ENCODE data around the gene NAPB.

The NAPB gene

DNA sequence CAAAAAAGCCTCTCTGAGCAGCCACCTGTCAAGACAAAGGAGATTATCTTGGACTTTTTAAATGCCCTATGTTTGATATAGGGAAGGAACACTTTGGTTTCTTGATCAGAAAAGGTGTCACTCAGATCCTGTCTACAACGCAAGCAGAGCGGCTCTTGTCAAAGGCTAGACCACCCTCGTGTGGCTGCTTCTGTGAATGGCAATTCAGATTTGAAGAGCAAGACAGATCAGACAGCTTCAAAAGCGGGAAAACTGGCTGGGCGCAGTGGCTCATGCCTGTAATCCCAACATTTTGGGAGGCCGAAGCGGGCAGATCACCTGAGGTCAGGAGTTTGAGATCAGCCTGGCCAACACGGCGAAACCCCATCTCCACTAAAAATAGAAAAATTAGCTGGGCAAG is 80.8 kb downstream of the NAPB start:
- peak; percentile 54 for DNase-seq

DNA sequence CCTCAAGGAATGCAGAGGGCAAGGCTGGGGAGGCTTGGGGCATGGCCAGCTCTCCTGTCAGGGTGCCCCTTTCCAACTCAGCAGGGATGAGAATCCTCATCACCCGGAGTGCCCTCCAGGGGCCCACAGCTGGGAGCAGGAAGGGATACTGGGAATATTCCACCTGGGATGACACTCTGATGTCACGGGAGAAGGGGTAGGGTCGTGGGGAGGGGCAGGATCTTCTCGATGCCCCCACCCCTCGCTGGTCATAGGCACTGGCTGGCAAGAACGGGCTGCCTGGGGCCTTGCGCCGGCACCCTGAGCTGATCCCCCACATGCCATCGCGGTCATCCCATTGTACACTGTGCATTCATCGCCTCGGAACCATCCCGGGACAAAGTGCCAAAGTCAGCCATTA is 81.3 kb downstream of the NAPB start:
- DNase-seq: no peak

- DNase-seq: no peak
Measured at GRCh38 chr20:23337312-23337711, 84.0 kb downstream of the NAPB start.

GRCh38 chr20:23336476-23336875 is 84.8 kb downstream of the NAPB start:
- no peak for DNase-seq

DNA sequence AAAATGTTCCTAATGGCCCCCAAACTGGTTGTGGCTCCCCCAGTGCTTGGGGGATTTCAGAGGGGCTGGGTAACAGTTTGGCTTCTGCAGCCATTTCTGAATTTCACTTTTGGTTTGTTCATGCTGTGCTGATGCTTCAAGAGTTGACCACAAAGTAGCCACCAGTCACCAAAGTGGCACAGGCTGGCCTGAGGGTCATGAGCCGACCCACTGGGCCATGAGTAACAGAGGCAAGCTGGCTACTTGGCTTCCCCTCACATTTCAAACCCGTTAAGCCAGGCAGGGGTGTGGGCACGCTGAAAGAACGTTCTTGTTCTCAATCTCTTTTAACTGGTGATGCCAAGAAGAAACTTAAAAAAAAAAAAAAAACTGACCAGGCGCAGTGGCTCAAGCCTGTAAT is 85.8 kb downstream of the NAPB start:
- no peak for DNase-seq

DNA sequence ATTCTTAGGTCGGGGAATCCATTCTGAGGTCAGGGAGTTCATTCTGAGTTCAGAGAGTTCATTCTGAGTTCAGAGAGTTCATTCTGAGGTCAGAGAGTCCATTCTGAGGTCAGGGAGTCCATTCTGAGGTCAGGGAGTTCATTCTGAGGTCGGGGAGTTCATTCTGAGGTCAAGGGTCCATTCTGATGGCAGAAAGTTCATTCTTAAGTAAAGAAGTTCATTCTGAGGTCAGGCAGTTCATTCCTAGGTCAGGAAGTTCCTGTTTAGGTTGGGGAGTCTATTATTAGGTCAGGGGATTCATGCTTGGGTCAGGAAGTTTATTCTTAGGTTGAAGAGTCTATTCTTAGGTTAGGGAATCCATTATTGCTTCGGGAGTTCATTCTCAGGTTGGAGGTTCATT is 87.2 kb downstream of the NAPB start:
- no peak for DNase-seq

DNA sequence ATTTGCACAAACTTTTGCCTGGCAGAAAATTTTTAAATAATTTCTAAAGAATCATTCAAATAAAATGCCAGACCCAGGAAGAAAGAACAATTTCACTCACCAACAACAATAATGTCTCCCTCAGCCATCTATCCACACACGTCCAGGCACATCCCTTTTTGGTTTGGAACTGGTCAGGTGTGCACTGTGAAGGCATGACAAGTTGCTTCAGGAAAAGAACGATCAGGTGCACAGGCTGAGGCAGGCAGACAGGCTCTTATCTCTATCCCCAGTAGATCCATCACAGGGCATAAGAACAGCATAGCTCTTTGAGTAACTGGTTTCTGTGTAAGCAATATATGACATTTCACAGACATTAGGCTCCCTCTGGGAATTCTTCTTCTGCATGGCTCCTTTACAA is 88.8 kb downstream of the NAPB start:
- DNase-seq: no peak

GRCh38 chr20:23331450-23332350 is 89.6 kb downstream of the NAPB start:
- DNase-seq: no peak

DNA sequence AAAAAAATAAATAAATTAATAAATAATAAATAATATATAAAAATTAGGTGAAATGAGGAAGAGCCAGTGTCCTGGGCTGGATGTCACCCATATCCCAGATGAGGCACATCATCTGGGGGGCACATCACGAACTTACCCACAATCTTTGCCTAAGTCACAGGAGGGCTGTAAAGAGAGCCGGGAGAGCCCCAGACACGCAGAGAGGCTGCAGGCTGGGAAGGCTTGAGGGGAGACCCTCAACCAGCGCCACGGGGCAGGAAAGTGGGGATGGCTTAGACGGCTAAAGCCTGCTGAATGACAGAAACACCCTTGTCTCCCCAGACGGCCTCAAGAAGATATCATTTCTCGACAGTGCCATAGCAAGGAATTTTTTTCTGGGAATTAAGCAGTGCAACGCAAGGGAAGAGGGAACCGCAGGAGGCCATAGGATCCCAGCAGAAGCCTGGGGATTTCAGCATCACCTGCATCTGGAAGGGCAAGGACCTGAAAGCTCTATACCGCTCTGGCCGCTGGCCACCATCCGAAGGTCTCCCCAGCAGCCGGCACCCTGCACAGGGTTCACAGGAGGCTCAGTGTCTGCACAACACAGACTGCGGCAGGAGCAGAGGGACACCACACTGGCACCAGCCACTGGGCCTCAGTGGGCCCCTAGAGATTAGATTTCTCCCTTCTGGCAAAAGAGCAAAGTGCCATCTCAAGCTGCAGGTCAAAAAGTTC is 93.5 kb downstream of the NAPB start:
- DNase-seq: no peak

- DNase-seq: no peak
Measured at GRCh38 chr20:23326774-23327173, 94.5 kb downstream of the NAPB start.

DNA sequence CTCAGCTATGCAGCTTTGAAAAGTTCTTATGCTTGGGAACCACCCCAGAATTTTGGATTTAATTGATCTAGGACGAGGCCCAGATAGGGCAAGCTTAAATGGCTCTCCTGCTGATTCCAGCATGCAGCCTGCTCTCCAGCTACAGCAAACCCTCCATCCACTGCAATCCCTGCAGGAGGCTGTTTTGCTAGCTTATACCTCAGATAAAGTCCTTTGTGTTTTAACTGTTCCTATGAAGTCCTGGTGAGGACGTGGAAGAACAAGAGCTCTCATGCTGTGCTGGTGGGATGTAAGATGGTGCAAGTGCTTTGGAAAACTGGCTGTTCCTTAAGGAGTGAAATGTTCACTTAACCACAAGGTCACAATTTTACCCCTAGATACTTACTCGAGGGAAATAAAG is 96.2 kb downstream of the NAPB start:
- no peak for DNase-seq

Data from NCI-H1436 (cell line).